GM21717 (cell line): ENCODE results near the gene PSD2.

Source experiments
- ATAC-seq: cut with Tn5 transposase; IDR thresholded peaks from one replicate; pipeline ENCODE4 v1.9.1; 2021; ENCODE audit warnings: mild to moderate bottlenecking, moderate library complexity; ENCODE audit not compliant: unreplicated experiment

The PSD2 gene

DNA sequence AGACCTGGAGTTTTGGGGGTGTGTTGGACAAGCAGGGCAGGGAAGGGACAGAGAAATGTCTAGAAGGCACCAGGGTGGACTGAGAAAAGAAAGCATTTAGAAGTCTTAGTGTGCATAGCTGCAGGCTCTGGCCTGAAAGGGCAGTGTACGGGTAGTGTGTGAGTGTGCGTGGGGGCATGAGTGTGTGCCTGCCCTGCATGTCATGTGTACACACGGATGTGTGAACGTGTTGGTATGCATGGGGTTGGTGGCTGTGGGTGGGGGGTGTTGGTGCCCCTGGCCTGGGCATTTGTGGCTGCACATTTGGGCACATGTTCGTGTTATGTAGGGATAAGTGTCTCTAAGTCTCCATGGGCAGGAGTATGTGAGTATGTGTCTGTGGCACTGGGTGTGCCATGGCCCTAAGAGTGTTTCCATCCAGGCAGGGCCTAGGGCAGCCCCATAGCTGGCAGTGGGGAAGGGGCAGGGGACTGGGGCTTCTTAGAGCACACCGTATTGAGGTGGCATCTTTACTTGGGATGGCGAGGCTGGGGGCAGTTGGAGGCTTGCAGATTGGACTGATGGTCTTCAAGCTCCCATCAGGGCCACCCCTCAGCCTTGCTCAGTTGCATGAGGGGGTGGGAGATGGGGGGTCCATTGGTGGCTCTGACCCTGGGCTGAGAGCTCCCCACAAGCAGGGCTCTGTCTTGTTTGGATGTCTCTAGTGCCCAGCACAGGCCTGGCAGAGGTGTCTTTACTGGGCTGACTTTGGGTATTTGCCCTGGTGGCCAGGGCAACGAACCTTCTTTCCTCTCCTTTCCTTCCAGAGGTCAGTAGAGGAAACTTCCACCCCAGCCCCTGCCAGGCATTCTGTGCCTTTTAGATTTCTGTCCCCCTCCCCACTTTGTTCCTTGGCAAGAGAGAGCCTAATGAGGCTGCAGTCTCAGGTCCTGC lies 15.0 kb downstream of the PSD2 start:
- ATAC-seq: no peak

DNA sequence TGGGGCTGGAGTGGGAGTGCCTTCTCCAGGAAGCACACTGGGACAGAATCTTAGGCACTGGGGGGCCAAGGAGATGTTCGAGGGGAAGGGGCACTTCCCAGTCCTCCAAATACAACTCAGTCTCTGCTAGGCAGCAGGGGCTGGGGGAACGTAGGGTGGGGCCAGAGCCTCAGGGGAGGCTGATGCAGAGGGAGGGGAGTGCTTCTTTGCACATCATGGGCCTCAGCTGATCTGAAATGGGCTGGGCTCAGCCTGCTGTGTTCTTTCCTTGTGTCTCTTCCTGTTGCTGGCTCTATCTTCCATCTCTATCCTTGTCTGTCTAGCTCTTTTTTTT lies 15.6 kb downstream of the PSD2 start:
- no peak for ATAC-seq

DNA sequence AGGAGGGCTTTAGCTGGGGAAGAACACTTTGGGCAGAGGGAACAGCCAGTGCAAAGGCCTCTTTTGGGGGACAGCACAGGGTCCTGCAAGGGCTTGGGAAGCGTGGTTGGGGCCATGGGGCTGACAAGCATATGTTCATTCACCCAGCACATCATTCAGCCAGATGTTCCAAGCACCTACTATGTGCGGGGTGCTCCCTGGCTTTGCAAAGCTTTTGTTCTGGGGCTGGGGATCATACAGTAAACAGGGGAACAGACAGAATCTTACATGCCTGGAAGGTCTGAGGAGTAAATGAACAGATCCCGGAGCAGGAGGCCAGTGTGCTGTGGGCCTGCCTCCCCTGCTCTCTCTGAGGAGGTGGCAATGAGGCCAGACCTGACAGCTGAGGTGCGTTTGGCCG lies 16.7 kb downstream of the PSD2 start:
- ATAC-seq: no peak

DNA sequence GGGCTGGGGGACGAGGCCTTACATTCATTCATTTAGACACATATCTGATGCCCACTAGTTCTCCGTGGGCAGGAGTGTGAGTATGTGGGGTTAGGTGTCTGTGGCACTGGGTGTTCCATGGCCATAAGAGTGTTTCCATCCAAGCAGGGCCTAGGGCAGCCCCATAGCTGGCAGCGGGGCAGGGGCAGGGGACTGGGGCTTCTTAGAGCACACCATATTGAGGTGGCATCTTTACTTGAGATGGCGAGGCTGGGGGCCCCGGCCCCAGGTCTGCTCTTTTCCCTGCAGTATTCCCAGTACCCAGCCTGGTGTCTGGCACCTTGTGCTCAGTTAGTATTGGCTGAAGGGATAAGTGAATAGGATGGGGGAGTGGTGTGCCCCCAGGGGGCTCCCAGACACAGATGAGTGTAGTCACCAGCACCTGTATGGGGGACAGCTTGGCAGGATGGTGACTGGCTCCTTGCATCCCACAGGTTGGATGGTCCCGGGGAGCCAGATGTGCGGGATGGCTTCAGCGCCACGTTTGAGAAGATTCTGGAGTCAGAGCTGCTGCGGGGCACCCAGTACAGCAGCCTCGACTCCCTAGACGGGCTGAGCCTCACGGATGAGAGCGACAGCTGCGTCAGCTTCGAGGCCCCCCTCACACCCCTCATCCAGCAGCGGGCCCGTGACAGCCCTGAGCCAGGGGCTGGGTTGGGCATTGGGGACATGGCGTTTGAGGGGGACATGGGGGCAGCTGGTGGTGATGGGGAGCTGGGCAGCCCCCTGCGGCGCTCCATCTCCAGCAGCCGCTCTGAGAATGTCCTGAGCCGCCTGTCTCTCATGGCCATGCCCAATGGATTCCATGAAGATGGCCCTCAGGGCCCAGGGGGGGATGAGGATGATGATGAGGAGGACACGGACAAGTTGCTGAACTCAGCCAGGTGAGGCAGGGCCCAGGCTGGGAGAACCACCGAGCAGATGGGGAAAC lies 17.5 kb downstream of the PSD2 start:
- ATAC-seq: no peak

DNA sequence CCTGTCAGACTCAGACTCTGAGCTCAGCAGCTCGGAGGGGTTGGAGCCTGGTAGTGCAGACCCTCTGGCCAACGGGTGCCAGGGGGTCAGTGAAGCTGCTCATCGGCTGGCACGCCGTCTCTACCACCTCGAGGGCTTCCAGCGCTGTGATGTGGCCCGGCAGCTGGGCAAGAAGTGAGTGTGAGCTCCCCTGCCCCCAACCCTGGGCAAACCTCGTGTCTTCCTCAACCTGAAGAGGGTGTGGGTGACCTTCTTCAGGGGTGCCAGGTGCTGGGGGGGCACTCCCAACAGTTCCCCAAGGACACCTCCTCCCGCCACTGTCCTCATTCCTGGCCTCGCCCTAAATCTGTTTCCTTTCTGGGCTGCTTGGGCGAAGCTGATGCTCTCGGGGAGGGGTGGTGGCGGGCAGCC lies 18.6 kb downstream of the PSD2 start:
- ATAC-seq: no peak

DNA sequence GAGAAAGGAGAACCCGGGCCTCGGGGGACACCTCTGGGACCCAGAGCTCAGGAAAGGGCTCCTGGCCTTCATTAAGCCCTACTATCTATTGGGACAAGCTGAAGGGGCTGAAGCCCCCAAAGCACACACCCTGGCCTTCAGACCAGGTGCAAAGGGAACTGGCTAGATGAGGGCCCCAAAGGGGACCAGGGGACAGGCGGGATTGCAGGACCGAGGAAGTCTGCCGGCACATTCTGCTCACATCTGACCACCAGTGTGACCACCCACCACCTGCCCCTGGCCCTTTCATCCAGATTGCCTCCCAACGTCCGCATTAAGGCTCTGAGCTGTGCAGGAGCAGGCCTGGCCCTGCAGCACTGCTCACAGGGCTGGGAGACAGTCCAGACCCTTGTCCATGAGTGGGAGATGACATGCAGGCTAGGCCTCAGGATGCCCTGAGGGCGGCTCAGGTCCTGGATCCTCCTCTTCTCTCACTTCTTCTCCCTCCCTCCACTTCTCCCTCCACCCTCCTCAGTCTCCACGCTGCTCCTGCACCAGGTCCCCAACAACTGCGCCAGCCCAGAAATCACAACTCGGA lies 19.2 kb downstream of the PSD2 start:
- no peak for ATAC-seq

DNA sequence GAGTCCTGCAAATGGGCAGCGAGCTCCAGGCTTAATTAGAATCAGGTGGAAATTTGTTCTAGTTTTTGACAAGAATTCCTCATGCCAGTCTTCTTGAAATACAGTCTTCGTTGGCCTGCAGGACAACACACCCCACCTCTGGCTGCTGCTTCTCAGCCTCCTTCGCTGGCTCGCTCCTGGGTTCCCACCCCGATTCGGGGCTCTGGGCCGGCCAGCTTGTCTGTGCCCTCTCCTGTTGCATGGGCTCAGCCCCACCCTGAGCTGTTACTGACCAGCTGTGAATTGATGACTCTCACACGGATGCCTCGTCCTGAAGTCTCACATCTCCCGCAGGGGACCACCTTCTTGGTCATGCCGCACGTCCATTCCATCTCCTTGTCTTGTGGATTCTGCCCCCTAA lies 21.0 kb downstream of the PSD2 start:
- no peak for ATAC-seq

DNA sequence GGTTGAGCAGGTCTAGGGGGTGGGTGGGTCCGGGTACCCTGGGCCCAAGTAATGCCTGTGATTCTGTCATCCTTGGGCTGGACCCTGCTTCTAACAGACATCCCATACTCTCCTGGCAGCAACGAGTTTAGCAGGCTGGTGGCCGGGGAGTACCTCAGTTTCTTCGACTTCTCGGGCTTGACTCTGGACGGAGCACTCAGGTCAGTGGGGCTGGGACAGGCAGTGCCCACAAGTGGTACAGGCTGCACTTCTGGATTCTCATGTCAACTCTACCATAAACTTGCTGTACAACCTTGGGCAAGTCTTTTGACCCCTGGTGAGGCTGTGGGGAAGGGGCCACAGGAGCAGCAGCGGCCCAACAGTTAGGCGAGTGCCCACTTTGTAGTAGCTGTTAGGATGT lies 21.8 kb downstream of the PSD2 start:
- ATAC-seq: no peak

DNA sequence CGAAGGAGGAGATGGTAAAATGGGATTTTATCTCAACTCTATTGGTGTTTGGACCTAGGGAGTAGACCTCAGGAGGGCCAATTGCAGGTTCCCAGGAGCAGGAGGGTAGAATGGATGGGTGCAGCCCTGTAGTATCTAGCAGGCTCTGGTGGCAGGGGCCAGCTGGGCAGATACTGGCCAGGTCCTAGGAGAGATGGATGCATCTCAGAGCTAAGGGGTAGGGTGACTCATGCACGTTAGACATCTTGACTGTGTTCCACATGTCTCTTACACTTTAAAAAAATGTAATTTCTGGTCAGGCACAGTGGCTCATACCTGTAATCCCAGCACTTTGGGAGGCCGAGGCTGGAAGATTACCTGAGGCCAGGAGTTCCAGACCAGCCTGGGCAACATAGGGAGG lies 22.4 kb downstream of the PSD2 start:
- no peak for ATAC-seq

DNA sequence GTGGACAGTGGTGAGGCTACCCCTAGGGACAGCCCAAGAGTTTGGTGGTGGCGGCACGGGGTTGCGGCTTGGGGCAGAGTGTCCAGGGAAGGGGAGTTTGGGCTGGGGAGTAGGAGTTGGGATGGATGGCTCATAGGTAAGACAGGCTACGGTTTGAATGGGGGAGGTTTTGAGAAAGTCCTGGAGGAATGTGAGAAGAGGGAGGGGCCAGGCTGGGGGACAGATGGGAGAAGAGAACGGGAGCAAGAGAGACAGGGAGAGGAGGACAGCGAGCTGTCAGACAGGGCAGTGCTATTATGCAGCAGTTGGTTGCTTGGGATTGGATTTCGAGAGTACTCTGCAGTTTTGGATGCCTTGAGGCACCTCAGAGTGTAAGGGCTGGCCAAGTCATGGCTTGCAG lies 24.5 kb downstream of the PSD2 start:
- no peak for ATAC-seq

DNA sequence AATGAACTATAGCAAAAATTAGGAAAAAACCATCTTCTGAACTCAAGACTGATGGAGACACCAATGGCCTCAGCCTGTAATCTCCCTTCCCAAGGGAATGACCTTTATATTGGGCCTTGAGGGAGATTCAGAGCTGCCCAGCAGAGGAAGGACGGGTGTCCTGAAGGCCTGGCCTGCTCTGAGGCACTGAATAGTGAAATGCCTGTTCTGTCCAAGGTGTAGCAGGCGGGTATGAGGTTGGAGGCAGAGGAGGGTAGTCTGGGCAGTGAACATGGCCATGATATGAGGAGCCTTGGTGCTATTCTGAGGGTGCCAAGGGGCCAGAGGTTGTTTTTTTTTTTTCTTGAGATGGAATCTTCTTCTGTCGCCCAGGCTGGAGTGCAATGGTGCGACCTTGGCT lies 25.0 kb downstream of the PSD2 start:
- ATAC-seq: no peak

DNA sequence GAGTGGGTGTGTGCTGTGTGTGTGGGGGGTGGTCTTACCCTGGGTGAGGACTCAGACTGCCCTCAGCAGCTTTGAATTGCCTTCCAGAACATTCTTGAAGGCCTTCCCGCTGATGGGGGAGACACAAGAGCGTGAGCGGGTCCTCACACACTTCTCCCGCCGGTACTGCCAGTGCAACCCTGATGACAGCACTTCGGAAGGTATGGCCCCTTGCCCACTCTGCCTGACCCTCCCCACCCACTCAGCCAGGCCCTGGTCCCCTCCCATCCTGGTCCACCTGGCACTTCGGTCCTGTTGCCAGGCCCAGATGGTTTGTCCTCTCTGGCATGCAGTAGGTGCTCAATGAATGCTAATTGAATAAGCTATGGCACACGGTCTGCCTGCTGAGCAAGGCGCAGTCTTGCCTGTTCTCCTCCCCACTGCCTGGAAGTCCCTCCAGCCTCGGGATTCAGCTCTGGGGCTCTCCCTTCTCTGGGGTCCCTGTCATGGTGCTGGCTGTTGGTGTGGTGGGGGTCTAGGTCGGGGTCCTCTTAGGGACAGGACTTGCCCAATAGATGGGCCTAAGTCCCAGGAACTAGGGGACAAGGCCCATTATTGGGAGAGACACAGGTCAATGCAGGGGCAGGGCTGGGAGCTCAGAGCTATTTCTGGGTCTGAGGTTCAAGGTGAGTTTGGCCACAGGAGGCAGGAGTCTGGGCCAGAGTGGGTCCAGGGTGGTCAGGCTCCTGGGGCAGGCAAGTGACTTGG lies 26.4 kb downstream of the PSD2 start:
- no peak for ATAC-seq

DNA sequence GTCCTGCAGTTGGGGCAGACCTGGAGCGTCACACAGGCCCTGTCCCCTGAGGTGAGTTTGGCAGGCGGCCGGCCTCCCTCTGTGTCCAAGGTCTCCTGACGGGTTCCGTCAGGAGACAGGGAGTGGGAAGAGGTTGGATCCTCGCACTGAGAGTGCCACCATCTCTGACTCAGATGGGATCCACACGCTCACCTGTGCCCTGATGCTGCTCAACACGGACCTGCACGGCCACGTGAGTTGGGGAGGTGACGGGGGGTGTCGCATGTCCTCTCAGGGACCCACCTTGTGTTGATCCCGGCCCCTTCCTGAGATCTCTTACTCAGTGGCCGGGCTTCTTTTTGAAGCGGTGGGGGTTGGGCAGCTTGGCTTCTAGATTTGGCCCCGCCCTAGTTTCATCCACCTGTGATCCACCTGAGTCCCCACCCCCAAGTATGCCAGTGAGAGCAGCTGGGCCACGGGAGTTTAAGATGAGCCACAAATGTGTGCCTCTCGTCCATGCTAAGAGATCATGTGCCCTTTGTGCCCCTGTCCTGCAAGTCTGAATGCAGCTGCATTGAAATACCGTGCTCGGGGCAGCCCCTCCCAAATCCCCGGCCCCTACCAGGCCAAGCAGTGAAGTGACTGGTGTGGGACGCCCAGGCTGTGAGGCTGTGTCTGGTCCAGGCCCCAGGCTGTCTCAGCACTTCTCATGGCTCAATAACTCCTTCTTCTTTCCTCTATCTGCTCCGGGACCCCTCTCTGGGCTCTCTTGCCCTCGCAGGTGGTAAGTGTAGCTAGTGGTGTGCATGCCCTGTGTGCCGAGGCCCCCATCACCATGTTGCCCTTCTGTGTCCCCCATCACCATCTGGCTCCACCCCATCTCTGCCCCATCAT lies 27.2 kb downstream of the PSD2 start:
- no peak for ATAC-seq

DNA sequence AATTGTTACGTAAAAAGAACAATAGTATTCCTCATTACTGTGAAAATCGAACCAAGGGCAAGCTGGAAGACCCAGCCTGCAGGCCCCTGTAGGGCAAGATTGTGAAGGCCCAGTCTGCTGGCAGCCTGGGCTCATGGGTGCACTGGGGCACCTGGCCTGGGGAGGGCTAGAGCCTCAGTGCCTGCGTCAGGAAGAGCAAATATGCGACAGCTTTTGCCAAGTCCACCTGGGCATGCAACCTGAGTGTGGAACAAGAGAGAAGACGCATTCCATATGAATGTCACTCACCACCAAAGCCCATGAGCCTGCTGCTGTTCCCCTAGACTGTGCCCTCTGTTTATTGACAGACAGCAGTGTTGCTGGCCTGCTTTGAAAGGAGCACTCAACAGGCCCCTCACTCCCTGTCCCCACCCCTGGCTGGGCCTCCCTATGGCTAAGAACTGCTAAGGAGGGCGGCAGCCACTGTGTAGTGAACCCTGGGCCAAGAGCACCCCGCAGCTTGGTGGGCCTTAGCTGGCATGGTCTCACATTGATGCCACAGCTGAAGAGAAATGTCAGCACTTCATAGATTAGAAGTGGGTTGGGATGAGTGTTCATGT lies 28.2 kb downstream of the PSD2 start:
- ATAC-seq: no peak

DNA sequence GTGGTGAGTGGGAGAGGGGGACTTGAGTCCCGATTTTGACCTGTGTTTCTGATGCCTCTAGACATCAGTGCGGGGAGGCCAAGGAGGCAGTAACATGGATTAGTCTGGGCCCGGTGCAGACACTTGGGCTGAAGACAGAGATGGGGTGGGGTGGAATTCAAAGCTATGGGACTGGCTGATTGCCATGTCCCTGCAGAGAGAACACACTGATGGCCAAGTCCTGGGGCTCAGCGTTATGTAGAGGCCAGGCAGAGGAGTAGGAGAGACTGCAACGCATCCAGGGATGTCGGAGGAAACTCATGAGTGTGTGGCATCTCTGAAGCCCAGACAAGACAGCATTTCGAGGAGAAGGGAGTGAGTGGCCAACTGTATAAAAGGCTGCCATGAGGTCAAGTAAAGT lies 30.1 kb downstream of the PSD2 start:
- ATAC-seq: no peak

DNA sequence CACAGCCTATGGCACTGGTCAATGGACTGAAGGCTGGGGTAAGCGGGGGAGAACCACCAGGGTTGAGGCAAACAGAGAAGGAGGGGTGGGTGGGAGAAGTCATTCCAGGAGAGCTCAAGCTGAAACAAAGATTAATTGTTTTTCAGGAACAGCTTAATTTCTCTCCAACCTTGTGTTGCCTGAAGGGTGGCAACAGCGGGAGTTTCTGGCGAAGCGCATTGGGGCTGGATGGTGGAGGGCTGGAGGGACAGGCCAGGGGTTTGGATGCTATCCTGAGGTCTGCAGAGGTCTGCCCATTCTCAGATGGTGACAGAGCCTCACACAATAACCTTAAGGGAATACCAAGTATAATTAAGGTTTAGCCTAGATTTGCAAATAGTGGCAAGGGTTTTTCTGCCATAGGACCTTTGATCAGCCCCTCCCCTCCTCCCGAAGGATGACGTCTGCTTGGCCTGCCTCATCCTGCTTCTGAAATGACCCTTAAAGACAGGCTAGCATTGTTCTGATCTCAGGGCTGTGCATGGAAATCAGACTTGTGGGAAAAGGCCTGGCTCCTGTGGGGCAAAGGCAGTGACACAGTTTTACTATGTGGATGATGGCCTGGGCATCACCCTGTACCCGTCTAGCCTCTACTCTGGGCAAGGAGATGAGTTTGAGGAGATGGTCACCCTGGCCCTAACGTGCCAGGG lies 32.7 kb downstream of the PSD2 start:
- no peak for ATAC-seq

DNA sequence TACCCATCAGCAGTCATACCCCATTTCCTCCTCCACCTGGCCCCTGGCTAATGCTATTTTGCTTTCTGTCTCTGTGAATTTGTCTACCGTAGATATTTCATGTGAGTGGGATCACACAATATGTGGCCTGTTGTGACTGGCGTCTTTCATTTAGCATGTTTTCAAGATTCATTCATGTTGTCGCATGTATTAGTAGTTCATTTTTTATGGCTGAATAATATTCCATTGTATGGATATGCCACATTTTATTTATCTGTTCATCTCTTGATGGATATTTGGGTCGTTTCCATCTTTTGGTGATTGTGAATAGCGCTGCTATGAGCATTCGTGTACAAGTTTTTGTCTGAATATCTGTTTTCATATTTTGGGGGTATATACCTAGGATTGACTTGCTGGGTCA lies 33.9 kb downstream of the PSD2 start:
- ATAC-seq: no peak

DNA sequence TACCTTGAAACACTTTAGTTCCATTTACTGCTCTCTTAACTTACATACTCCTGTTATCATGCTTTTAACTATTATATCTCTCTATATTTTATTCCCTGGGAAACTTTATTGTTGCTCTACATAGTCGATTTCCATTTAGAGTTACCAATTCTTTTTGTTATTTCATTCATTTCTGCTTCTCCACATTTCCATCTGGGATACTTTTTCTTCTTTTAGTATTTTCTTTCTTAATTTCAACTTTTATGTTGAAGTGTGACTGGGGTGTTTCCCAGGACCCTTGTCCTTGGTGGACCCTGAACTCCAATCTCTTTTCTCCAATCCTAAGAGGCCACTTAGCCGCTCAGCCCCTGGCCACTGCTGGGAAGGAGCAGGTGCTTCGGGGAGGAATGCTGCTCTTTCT lies 36.0 kb downstream of the PSD2 start:
- ATAC-seq: no peak

DNA sequence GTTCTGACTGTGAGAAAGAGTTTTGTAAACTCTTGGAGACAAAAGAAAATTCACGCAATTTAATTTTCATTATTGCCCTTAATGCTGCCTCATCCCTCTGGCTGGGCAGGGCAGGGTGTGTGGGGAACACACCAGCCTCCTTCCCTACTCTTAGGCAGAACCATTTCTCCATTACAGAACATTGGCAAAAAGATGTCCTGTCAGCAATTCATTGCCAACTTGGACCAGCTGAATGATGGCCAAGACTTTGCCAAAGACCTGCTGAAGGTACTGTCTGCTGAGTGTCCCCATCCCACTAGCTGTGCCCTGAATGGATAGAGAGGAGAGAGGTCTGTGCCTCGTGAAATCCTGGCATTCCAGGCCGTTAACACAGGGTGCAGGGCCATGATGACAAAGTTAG lies 37.9 kb downstream of the PSD2 start:
- ATAC-seq: no peak
